GM12892 (cell line): ENCODE measurements around the gene ABCF2.

Experiments used
- POLR2A ChIP-seq: IDR thresholded peaks from 2 replicates; pipeline ENCODE4 v1.6.1; 2011; ENCODE audit warnings: low read depth, low read length, control low read depth
- POLR2AphosphoS5 ChIP-seq: IDR thresholded peaks from 2 replicates; pipeline ENCODE4 v1.6.1; 2011; ENCODE audit warnings: low read depth, low read length, control low read depth
- TAF1 ChIP-seq: IDR thresholded peaks from 2 replicates; pipeline ENCODE4 v1.6.1; 2011; ENCODE audit warnings: low read depth, mild to moderate bottlenecking, control low read depth, low read length, borderline replicate concordance

- TF ChIP-seq POLR2AphosphoS5 (no peak), POLR2A (no peak), TAF1 (no peak)
Measured at GRCh38 chr7:151175047-151175792, 51.8 kb downstream of the ABCF2 start.
